ENCODE results near the gene CCL28.
"Not testable (repeated sequence)": the region's sequence is repeated elsewhere in the genome, so short reads cannot be mapped to it uniquely, and the experiment has no call there.

Gene CCL28

GRCh38 chr5:43432486-43433375 lies 20.5 kb upstream of the CCL28 start:
- no peak for DNase-seq (ENCODE audit: extremely low read depth, insufficient read length)
- Histone ChIP-seq H3K4me3 (replicated peaks; ENCODE audit: low read depth, low read length) (no peak overlapping the region), H3K36me3 (ENCODE audit: control insufficient read depth, insufficient read depth, low read length) (no peaks in the 10 kb centered on the region), H3K27me3 (replicated peaks; ENCODE audit: control insufficient read depth, insufficient read depth, low read length) (no peaks in the 10 kb centered on the region)
- TF ChIP-seq, protein P1, sequence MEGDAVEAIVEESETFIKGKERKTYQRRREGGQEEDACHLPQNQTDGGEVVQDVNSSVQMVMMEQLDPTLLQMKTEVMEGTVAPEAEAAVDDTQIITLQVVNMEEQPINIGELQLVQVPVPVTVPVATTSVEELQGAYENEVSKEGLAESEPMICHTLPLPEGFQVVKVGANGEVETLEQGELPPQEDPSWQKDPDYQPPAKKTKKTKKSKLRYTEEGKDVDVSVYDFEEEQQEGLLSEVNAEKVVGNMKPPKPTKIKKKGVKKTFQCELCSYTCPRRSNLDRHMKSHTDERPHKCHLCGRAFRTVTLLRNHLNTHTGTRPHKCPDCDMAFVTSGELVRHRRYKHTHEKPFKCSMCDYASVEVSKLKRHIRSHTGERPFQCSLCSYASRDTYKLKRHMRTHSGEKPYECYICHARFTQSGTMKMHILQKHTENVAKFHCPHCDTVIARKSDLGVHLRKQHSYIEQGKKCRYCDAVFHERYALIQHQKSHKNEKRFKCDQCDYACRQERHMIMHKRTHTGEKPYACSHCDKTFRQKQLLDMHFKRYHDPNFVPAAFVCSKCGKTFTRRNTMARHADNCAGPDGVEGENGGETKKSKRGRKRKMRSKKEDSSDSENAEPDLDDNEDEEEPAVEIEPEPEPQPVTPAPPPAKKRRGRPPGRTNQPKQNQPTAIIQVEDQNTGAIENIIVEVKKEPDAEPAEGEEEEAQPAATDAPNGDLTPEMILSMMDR (IDR thresholded peaks at IDR 0.05; ENCODE audit: insufficient read depth, low read length, poor library complexity, severe bottlenecking): no peak

- Histone ChIP-seq H3K27me3 (replicated peaks; ENCODE audit: control insufficient read depth, insufficient read depth, low read length) (no peaks in the 10 kb centered on the region), H3K36me3 (ENCODE audit: control insufficient read depth, insufficient read depth, low read length) (no peaks in the 10 kb centered on the region), H3K4me3 (replicated peaks; ENCODE audit: low read depth, low read length) (no peak overlapping the region)
- DNase-seq (ENCODE audit: extremely low read depth, insufficient read length): no peak
- TF ChIP-seq, protein P1 (IDR thresholded peaks at IDR 0.05; ENCODE audit: insufficient read depth, low read length, poor library complexity, severe bottlenecking): no peak
Measured at GRCh38 chr5:43429706-43430105, 17.5 kb upstream of the CCL28 start.

GRCh38 chr5:43429016-43429415 lies 16.8 kb upstream of the CCL28 start:
- Histone ChIP-seq H3K36me3 (ENCODE audit: control insufficient read depth, insufficient read depth, low read length) (no peaks in the 10 kb centered on the region), H3K4me3 (replicated peaks; ENCODE audit: low read depth, low read length) (no peak overlapping the region), H3K27me3 (replicated peaks; ENCODE audit: control insufficient read depth, insufficient read depth, low read length) (no peaks in the 10 kb centered on the region)
- no peak for DNase-seq (ENCODE audit: extremely low read depth, insufficient read length)
- TF ChIP-seq, protein P1 (IDR thresholded peaks at IDR 0.05; ENCODE audit: insufficient read depth, low read length, poor library complexity, severe bottlenecking): no peak

DNA sequence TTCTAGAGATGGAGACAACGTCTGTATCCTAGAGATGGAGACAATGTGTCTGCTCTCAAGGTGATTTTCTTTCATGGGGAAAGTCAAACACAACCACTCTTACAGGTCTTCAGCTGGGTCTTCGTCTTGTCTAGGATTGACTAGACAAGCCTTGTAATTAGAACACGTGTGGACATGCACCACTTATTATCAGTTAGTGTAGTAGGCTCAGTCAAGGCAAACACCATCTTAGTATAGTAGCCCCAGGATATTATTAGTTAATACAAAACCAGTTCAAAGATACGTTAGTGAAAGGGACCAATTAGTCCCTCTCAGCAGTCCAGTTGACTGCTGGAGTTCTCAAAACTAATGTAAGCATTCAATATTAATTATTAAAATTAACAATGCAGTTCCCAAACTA lies 15.1 kb upstream of the CCL28 start:
- Histone ChIP-seq H3K36me3 (ENCODE audit: control insufficient read depth, insufficient read depth, low read length) (no peaks in the 10 kb centered on the region), H3K27me3 (replicated peaks; ENCODE audit: control insufficient read depth, insufficient read depth, low read length) (no peaks in the 10 kb centered on the region), H3K4me3 (replicated peaks; ENCODE audit: low read depth, low read length) (no peak overlapping the region)
- no peak for DNase-seq (ENCODE audit: extremely low read depth, insufficient read length)
- TF ChIP-seq, protein P1 (IDR thresholded peaks at IDR 0.05; ENCODE audit: insufficient read depth, low read length, poor library complexity, severe bottlenecking): no peak

DNA sequence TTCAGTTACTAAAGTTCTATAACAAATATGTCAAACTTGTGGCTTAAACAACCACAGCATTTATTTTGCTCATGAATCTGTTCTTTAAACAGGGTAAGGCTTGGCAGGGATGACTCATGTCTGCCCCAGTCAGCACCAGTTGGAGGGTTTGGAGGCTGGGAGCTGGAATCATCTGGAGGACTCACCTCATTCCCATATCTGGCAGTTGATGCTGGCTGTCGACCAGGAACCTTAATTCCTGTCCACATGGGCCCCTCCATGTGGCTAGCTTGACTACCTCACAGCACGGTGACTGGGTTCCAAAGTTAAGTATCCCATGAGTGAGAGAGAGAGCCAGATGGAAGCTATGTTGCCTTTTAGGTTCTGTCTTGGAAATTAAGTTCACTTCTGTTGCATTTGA lies 13.8 kb upstream of the CCL28 start:
- TF ChIP-seq, protein P1 (IDR thresholded peaks at IDR 0.05; ENCODE audit: insufficient read depth, low read length, poor library complexity, severe bottlenecking): no peak
- Histone ChIP-seq H3K4me3 (replicated peaks; ENCODE audit: low read depth, low read length) (no peak overlapping the region), H3K36me3 (ENCODE audit: control insufficient read depth, insufficient read depth, low read length) (no peaks in the 10 kb centered on the region), H3K27me3 (replicated peaks; ENCODE audit: control insufficient read depth, insufficient read depth, low read length) (no peaks in the 10 kb centered on the region)
- DNase-seq (ENCODE audit: extremely low read depth, insufficient read length): no peak

DNA sequence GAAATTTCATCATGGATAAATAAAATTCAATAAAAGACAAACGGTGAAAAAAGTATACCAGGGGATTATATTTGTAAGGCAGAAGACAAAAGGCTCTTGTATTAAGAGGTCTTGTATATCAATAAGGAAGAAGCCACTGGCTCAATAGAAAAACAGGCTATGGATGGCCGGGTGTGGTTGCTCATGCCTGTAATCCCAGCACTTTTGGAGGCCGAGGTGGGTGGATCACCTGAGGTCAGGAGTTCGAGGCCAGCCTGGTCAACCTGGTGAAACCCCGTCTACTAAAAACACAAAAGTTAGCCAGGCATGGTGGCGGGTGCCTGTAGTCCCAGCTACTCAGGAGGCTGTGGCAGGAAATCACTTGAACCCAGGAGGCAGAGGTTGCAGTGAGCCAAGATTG lies 10.9 kb upstream of the CCL28 start:
- H3K4me3 ChIP-seq (replicated peaks; ENCODE audit: low read depth, low read length); H3K36me3 ChIP-seq (ENCODE audit: control insufficient read depth, insufficient read depth, low read length); DNase-seq (ENCODE audit: extremely low read depth, insufficient read length); H3K27me3 ChIP-seq (replicated peaks; ENCODE audit: control insufficient read depth, insufficient read depth, low read length): not testable (repeated sequence)
